PC-9 (cell line): Measurements from ENCODE around the gene AATF.

ENCODE experiments used
- CTCF ChIP-seq: fragments of 200-600 bp; sonication (generic); conservative IDR thresholded peaks from 2 replicates; pipeline ENCODE4 v1.6.1; 2017; ENCODE audit warnings: mixed run types, antibody characterized with exemption, mild to moderate bottlenecking, moderate library complexity
- EZH2 ChIP-seq: fragments of 200-600 bp; sonication (generic); IDR thresholded peaks from 2 replicates; pipeline ENCODE4 v1.8.0; 2017; ENCODE audit warnings: antibody characterized with exemption, low read depth

- TF ChIP-seq CTCF, result no peak
- TF ChIP-seq EZH2, result no peak
Observed at GRCh38 chr17:36947922-36948716, 635 bp upstream of the AATF start.
